ENCODE data around the gene ARFGAP3.
"Not testable (repeated sequence)": the region's sequence is repeated elsewhere in the genome, so short reads cannot be mapped to it uniquely, and the experiment has no call there.

Gene ARFGAP3

GRCh38 chr22:42763965-42764480, 93.0 kb downstream of the ARFGAP3 start:
- DNase-seq, result no peak

GRCh38 chr22:42760806-42761565, 96.1 kb downstream of the ARFGAP3 start:
- no peak for DNase-seq

- DNase-seq, result no peak
These were observed 98.0 kb downstream of the ARFGAP3 start for GRCh38 chr22:42758931-42759629.

- not testable (repeated sequence) for DNase-seq
These were observed 101.5 kb downstream of the ARFGAP3 start for GRCh38 chr22:42755553-42755952.

GRCh38 chr22:42755121-42755520, 102.0 kb downstream of the ARFGAP3 start:
- not testable (repeated sequence) for DNase-seq

- DNase-seq, result no peak
These were observed 102.4 kb downstream of the ARFGAP3 start for GRCh38 chr22:42754658-42755057.

GRCh38 chr22:42752912-42753311, 104.2 kb downstream of the ARFGAP3 start:
- DNase-seq, result no peak

- DNase-seq, result no peak
These were observed 104.8 kb downstream of the ARFGAP3 start for GRCh38 chr22:42752230-42752746.

- DNase-seq, result not testable (repeated sequence)
These were observed 106.7 kb downstream of the ARFGAP3 start for GRCh38 chr22:42750421-42750820.

- DNase-seq, result no peak
These were observed 109.2 kb downstream of the ARFGAP3 start for GRCh38 chr22:42747701-42748513.

Data from NCI-H1436 treated with DMSO at 0.1 percent for 48 hours (cell line).